Neural progenitor cell (in vitro differentiated cells): ENCODE data around the gene GLP2R. TPM values are rescaled to one million over a fixed set of nuclear protein-coding genes. Genes with fewer than 3 reads are reported as not detected.

Experiments
- DNase-seq: peaks from one replicate; pipeline ENCODE4 v3.0.0-alpha.2; 2016; ENCODE audit warnings: low spot score
- H2AFZ ChIP-seq: fragments of 200-600 bp; sonication (generic); replicated peaks from 2 replicates; pipeline ENCODE4 v1.6.1; 2016; ENCODE audit warnings: antibody characterized with exemption
- H3F3A ChIP-seq: fragments of 200-600 bp; sonication (generic); 2 replicates; pipeline ENCODE4 v1.6.1; 2016; ENCODE audit warnings: antibody characterized with exemption, low read depth
- H3K27ac ChIP-seq: fragments of 200-600 bp; sonication (generic); 2 replicates; pipeline ENCODE4 v1.5.1; 2016; ENCODE audit warnings: mild to moderate bottlenecking
- H3K27me3 ChIP-seq: fragments of 200-600 bp; sonication (generic); 2 replicates; pipeline ENCODE4 v1.6.1; 2016; ENCODE audit warnings: mild to moderate bottlenecking, moderate library complexity
- H3K36me3 ChIP-seq: fragments of 200-600 bp; sonication (generic); 2 replicates; pipeline ENCODE4 v1.5.1; 2016
- H3K4me1 ChIP-seq: fragments of 200-600 bp; sonication (generic); 2 replicates; pipeline ENCODE4 v1.6.1; 2016; ENCODE audit warnings: mixed run types
- H3K4me2 ChIP-seq: fragments of 200-600 bp; sonication (generic); 2 replicates; pipeline ENCODE4 v1.6.1; 2016
- H3K4me3 ChIP-seq: fragments of 200-600 bp; sonication (generic); 2 replicates; pipeline ENCODE4 v1.5.1; 2016
- H3K79me2 ChIP-seq: fragments of 200-600 bp; sonication (generic); 2 replicates; pipeline ENCODE4 v1.6.1; 2016; ENCODE audit warnings: low read depth
- H3K9ac ChIP-seq: fragments of 200-600 bp; sonication (generic); 2 replicates; pipeline ENCODE4 v1.6.1; 2016
- H3K9me3 ChIP-seq: fragments of 200-600 bp; sonication (generic); 2 replicates; pipeline ENCODE4 v1.5.1; 2016; ENCODE audit warnings: low read depth
- H4K20me1 ChIP-seq: fragments of 200-600 bp; sonication (generic); 2 replicates; pipeline ENCODE4 v1.6.1; 2016; ENCODE audit warnings: low read depth
- H3K27ac Mint-ChIP-seq: 3 replicates; pipeline ENCODE4 v1.8.0; 2021; ENCODE audit warnings: mixed read lengths
- H3K27me3 Mint-ChIP-seq: 2 replicates; pipeline ENCODE4 v1.8.0; 2022; ENCODE audit warnings: low read depth, mild to moderate bottlenecking, inconsistent platforms, moderate library complexity, mixed read lengths; ENCODE audit not compliant: insufficient read depth
- H3K36me3 Mint-ChIP-seq: 3 replicates; pipeline ENCODE4 v1.8.0; 2021; ENCODE audit warnings: mixed read lengths
- H3K4me1 Mint-ChIP-seq: 3 replicates; pipeline ENCODE4 v1.8.0; 2021; ENCODE audit warnings: mixed read lengths
- H3K4me3 Mint-ChIP-seq: 3 replicates; pipeline ENCODE4 v1.8.0; 2021; ENCODE audit warnings: mild to moderate bottlenecking, moderate library complexity, mixed read lengths
- H3K9me3 Mint-ChIP-seq: 3 replicates; pipeline ENCODE4 v1.8.0; 2020; ENCODE audit warnings: mixed read lengths
- CTCF ChIP-seq: fragments of 200-600 bp; sonication (generic); IDR thresholded peaks from 2 replicates; pipeline ENCODE4 v1.5.1; 2017; ENCODE audit warnings: antibody characterized with exemption, mild to moderate bottlenecking
- EZH2 ChIP-seq: fragments of 200-600 bp; sonication (generic); IDR thresholded peaks from 2 replicates; pipeline ENCODE4 v1.6.1; 2017; ENCODE audit warnings: antibody characterized with exemption, mild to moderate bottlenecking, moderate library complexity
- EZH2phosphoT487 ChIP-seq: fragments of 200-600 bp; sonication (generic); IDR thresholded peaks from 2 replicates; pipeline ENCODE4 v1.6.1; 2017; ENCODE audit warnings: antibody characterized with exemption
- total RNA-seq: library from RNA; depleted of rRNA; stranded (reverse); fragments of >200 nt; gene quantifications from 2 replicates; pipeline ENCODE4 v1.2.3, GENCODE V29; 2015; ENCODE audit warnings: low replicate concordance

The GLP2R gene
- total RNA-seq, 1 donor from 2014 or later: not detected

GRCh38 chr17:9936095-9936494 lies 110.4 kb downstream of the GLP2R start:
- no peak overlapping the region for H3K27ac Mint-ChIP-seq

GRCh38 chr17:9937241-9937761 lies 111.6 kb downstream of the GLP2R start:
- DNase-seq: no peak
- Mint-ChIP-seq H3K4me1 (peaks cover 3% of the 10 kb centered on the region), H3K27ac (no peak overlapping the region), H3K27me3 (peaks cover 6% of the 10 kb centered on the region), H3K4me3 (no peak overlapping the region), H3K36me3 (peaks cover 4% of the 10 kb centered on the region), H3K9me3 (no peaks in the 10 kb centered on the region)
- Histone ChIP-seq H3K4me2 (no peak overlapping the region), H2AFZ (no peak overlapping the region), H3K27ac (no peak overlapping the region), H3K36me3 (no peaks in the 10 kb centered on the region), H4K20me1 (no peaks in the 10 kb centered on the region), H3F3A (no peaks in the 10 kb centered on the region), H3K79me2 (no peaks in the 10 kb centered on the region), H3K9me3 (no peaks in the 10 kb centered on the region), H3K9ac (no peak overlapping the region), H3K4me1 (no peaks in the 10 kb centered on the region), H3K27me3 (no peaks in the 10 kb centered on the region), H3K4me3 (no peak overlapping the region)
- TF ChIP-seq CTCF (no peak), EZH2 (no peak), EZH2phosphoT487 (no peak)

More at GRCh38 chr17:9936095-9936494, 110.4 kb downstream of the GLP2R start:
- Histone ChIP-seq H3K4me1 (peaks cover 8% of the 10 kb centered on the region), H3K9me3 (no peaks in the 10 kb centered on the region), H3K4me2 (no peak overlapping the region), H3K79me2 (no peaks in the 10 kb centered on the region), H3F3A (no peaks in the 10 kb centered on the region), H3K4me3 (no peak overlapping the region), H4K20me1 (no peaks in the 10 kb centered on the region), H3K27ac (no peak overlapping the region), H2AFZ (no peak overlapping the region), H3K9ac (no peak overlapping the region), H3K36me3 (no peaks in the 10 kb centered on the region), H3K27me3 (no peaks in the 10 kb centered on the region)
- H3K4me1 Mint-ChIP-seq: peaks cover 3% of the 10 kb centered on the region
- H3K36me3 Mint-ChIP-seq: peaks cover 6% of the 10 kb centered on the region
- H3K27me3 Mint-ChIP-seq: peaks cover 6% of the 10 kb centered on the region
- TF ChIP-seq EZH2phosphoT487: no peak
- no peak for TF ChIP-seq EZH2
- no peak for TF ChIP-seq CTCF
- no peaks in the 10 kb centered on the region for H3K9me3 Mint-ChIP-seq
- no peak for DNase-seq
- H3K4me3 Mint-ChIP-seq: no peak overlapping the region

- peaks cover 3% of the 10 kb centered on the region for H3K4me1 Mint-ChIP-seq
- no peaks in the 10 kb centered on the region for H3K79me2 ChIP-seq
- no peak overlapping the region for H3K4me2 ChIP-seq
- no peaks in the 10 kb centered on the region for H3K36me3 ChIP-seq
- no peak overlapping the region for H3K9ac ChIP-seq
- no peak overlapping the region for H3K4me3 Mint-ChIP-seq
- peaks cover 6% of the 10 kb centered on the region for H3K27me3 Mint-ChIP-seq
- H4K20me1 ChIP-seq: no peaks in the 10 kb centered on the region
- no peak overlapping the region for H3K27ac ChIP-seq
- H3K27me3 ChIP-seq: no peaks in the 10 kb centered on the region
- H3K4me3 ChIP-seq: no peak overlapping the region
- no peak for DNase-seq
- no peaks in the 10 kb centered on the region for H3K4me1 ChIP-seq
- H3K36me3 Mint-ChIP-seq: peaks cover 4% of the 10 kb centered on the region
- H3K27ac Mint-ChIP-seq: no peak overlapping the region
- no peaks in the 10 kb centered on the region for H3F3A ChIP-seq
- no peaks in the 10 kb centered on the region for H3K9me3 Mint-ChIP-seq
- TF ChIP-seq EZH2phosphoT487 (no peak), EZH2 (no peak), CTCF (no peak)
- H2AFZ ChIP-seq: no peak overlapping the region
- no peaks in the 10 kb centered on the region for H3K9me3 ChIP-seq
Measured at GRCh38 chr17:9937901-9938300, 112.2 kb downstream of the GLP2R start.
